Hippocampal formation (tissue), 2 donors: ENCODE measurements around the gene ZBTB17.
"Not testable (repeated sequence)": the region's sequence is repeated elsewhere in the genome, so short reads cannot be mapped to it uniquely, and the experiment has no call there.

Experiments
- DNase-seq, 2 donors: peaks; one replicate each; lab custom pipeline; 2025; lab: John Stamatoyannopoulos, UW

ZBTB17 gene

GRCh38 chr1:16011936-16012589 lies 36.2 kb upstream of the ZBTB17 start:
- no peak for DNase-seq

GRCh38 chr1:16010837-16011236 lies 34.9 kb upstream of the ZBTB17 start:
- no peak for DNase-seq

- DNase-seq: no peak
Measured at GRCh38 chr1:16009678-16010077, 33.8 kb upstream of the ZBTB17 start.

DNA sequence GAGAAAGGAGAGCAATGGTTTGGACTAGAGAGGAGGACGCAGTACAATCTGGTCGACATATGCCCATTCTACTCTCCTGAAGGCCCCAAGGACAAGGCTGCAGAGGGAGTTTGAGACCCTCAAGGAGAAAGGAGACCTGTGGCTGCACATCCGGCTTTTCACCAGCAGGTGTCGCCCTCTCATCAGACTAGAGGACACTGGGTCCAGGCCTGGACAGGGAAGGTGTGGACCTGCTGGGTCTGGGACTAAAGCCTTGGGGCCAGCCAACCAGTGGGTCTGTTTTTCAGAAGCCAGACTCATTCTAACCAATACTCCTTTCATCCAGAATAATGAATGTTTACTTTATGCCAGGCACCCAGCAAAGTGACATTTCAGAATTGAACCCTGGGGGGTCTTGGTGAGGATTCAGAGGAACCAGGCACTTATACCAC lies 33.1 kb upstream of the ZBTB17 start:
- peak; percentile 12 to 52 for DNase-seq

DNA sequence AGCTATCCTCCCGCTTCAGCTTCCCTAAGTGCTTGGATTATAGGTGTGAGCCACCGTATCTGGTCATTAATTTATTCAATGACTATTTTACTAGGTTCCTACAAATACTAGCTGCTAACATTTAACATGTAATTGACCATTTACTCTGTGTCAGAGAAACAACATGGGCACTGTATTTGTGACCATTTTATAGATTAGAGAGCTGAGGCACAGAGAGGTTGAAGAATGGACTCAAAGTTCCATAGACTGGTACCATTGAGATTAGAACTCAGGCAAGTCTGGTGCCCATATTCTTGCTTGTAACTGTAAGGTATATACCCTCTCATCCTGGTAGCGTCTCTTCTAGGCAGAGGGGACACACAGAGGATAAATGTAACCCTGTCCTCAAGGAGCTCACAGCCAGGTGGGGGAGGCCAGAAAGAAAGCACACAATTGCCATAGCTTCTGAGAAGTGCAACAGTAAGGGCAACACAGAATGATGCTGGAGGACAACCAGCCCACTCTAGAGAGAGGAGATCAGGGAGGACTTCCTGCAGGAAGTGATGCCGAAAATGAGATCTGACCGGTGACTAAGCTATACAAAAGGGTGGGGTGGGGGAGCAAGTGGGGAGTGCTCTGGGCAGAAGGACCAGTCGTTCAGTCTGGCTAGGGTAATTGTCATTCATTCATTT lies 31.9 kb upstream of the ZBTB17 start:
- DNase-seq: no peak

DNA sequence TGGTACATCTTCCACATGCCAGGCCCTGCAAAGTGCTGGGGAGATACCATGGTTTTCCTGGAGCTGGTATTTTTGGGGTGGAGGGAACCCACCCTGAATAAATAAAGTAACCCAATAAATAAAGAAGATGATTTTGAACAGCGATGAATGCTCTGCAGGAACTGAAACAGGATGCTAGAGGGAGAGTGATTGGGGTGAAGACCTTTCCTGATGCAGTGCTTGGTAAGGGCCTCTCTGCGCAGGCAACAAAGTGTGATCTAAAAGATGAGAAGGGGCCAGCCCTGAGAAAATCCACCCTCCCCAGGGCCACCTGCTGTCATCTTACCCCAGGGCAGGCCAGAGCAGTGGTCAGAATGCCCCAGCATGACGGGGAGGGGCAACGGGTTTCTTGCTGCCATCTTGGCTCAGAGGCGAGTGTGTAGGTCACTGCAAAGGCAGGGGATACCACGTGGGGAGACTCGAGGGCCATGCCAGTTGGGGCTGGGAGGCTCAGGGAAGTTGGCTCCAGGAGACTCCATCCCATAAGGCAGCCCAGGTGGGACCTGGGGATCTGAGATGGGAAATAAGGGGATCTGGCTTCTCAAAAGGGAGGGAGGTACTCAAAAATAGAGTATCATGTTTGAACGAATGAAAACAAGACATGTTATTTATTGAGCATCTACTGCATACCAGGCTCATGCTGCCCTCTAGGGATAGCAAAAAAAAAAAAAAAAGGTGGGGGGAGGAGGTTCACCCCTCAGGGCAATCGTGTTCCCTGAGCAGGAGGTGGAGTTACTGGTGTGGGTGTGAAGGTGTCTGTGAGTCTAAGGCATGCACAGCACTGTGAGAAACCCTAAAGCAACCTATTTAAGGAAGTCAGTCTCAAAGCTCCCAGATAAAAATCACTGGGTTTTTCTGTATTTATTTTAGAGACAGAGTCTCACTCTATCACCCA lies 30.9 kb upstream of the ZBTB17 start:
- no peak for DNase-seq

GRCh38 chr1:16006010-16006409 lies 30.1 kb upstream of the ZBTB17 start:
- DNase-seq: no peak

- DNase-seq: no peak
Measured at GRCh38 chr1:16005597-16005996, 29.7 kb upstream of the ZBTB17 start.

DNA sequence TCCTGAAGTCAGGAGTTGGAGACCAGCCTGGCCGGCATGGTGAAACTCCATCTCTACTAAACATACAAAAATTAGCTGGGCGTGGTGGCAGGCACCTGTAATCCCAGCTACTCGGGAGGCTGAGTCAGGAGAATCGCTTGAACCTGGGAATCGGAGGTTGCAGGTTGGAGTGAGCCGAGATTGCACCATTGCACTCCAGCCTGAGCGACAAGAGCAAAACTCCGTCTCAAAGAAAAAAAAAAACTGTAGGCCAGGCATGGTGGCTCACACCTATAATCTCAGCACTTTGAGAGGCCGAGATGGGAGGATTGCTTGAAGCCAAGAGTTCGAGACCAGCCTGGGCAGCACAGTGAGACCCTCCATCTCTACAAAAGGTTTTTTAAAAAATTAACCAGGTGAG lies 25.4 kb upstream of the ZBTB17 start:
- DNase-seq: not testable (repeated sequence)

DNA sequence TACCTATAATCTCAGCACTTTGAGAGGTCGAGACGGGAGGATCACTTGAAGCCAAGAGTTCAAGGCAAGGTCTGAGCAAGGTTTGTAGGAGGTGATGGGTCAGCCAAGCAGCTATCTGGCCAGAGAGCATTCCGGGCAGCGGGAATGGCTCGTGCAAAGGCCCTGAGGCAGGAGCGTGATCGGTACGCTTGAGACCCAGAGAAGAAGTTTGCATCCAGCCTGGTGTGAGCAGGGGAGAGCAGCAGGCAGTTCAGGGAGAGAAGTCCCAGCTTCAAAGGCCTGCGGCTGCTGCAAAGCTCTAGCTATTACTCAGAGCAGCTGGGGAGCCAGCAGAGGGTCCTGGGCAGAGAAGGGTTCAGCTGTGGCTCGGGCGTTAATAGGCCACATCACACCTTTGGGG lies 23.0 kb upstream of the ZBTB17 start:
- no peak for DNase-seq

DNA sequence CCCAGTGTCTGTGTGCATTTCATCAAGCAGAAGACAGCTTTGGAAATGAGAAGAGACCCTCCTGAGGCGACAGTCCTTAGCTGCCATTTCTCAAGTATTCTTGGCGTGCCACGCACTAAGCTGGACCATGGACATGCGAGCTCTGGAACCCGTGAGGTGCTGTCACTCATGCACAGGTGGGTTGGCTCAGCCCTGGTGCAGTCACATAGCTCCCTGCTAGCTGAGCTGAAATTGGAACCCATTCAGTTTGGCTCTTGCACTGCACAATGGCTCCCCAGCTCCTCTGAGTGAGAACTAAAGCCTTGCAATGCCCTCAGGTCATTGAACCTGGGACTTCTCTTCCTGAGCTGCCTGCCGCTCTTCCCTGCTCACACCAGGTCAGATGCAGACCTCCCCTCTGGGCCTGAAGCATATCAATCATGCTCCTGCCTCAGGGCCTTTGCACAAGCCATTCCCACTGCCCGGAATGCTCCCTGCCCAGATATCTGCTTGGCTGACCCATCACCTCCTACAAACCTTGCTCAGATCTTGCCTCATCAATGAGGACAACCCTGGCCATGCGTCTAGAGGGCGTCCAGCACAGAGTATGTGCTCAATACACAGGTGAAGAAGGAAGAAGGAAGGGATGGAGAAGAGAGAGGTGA lies 21.9 kb upstream of the ZBTB17 start:
- DNase-seq: no peak

DNA sequence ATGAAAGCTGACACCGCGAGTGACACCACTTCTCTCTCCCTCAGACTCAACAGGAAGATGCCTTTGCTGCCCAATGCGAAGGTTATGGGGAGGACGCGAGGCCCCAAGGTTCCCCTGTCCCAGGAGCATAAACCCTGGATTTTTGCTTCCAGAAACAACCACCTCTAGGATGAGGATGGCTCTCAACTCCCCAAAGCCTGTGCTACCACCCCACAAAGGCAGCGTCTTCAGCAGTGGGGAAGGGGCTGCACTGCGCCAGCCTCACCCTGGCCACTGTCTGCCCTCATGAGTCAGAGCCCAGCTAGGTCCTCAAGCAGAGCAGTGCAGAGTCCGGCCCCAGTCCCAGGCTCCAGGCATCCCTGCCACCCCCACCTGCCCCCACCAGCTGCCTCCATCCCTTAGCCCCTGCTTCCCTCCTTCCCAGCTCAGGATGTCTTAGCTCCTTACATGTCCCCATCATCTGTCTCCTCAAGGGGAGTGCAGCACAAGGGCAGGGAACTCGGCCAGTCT lies 21.2 kb upstream of the ZBTB17 start:
- no peak for DNase-seq

DNA sequence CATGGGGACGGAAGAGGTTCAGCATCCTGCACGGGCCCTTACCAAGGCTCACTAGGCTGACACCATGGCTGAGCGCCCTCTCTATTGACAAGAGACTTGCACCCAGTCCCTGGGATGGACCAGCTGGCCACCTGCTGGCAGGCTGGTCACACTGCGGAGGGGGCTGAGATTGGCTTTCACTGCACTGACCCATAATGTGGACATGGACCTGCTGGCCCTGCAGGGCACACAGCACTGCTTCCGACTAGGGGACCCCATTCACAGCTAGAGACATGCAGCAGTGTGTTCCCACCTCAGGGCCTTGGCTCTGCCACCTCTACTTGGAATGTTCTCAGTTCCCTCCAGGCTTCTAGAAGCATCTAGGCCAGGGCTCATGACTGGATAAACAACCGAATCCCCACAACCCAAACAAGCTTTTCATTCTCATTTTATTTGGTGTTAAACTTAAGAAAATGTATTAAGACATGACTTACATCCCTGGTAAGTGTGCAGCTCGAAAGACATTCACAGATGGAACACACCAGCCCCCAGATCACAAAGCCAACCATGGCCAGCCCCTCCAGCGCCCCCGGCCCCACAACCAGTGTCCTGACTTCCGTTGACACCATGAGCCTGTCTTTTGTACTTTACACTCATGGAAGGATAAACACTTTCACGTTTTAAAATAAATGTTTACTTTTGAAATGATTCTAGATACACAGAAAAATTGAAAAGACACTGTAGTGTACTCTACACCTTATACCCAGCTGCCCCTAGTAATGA lies 18.9 kb upstream of the ZBTB17 start:
- DNase-seq: peak; percentile 70 to 82

DNA sequence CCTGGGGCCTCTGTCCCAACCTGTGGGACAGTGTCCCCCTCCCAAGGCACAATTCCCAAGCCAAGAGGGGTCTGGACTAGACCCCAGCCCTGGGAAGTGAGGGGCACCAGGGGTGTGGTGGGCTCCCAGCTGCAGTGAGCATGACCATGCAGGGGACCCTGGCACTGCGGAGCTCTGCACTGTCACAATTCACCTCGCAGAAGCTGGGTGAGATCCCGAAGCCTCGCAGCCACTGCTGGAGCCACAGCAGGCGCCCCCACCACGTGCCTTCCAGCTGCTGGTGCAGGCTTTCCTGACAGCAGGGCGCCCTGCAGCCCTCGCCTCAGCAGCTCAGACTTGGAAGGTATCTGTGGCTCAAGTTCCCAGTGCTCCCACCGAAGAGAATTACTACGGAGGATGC lies 18.2 kb upstream of the ZBTB17 start:
- no peak for DNase-seq

DNA sequence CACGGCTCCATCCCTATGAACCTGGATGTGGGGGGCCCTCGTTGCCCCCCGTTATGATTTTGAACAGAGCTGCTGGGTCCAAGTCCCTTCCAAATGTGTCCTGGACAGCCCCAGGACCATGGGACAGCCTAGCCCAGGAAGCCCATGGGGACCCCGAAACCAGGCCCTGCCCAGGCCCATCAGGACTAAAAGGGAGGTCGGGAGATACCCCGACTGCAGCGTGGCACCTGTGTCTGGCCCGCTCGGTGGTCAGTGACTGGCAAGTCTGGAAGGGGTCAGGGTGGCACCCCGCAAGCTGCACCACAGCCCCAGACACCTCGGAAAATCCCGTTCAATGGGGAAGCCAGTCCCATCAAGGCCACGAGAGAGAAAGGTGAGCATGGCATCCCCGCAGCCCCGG lies 17.8 kb upstream of the ZBTB17 start:
- DNase-seq: no peak

- DNase-seq: no peak
Measured at GRCh38 chr1:15992582-15993500, 16.9 kb upstream of the ZBTB17 start.

GRCh38 chr1:15992187-15992553 lies 16.3 kb upstream of the ZBTB17 start:
- no peak for DNase-seq

- DNase-seq: no peak
Measured at GRCh38 chr1:15991427-15992186, 15.7 kb upstream of the ZBTB17 start.

- no peak for DNase-seq
Measured at GRCh38 chr1:15989776-15990175, 13.9 kb upstream of the ZBTB17 start.
